Measurements from ENCODE around the gene PSMC1. TPM values are rescaled to one million over a fixed set of nuclear protein-coding genes. Genes with fewer than 3 reads are reported as not detected.

Gene PSMC1
- total RNA-seq, 1 donor from 2014 or later, result 113 TPM

DNA sequence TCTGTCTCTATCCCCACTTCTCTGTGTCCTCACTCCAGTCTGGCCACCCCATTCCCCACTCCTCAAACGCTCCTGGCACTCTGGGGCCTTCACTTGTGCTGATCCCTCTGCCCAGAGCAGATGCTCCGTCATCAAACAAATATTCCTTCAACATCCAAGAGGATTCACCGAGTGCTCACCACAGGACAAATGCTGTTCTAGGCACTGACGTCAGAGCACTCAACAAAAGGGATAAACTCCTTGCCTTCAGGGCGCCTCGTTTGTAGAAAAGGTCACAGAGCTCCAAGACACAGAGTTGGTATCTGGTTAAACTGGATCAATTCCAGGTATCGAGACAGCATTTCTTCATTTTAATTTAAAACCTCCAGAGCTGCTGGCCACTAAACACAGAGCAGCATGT lies 35.3 kb downstream of the PSMC1 start:
- H3K27ac Mint-ChIP-seq (ENCODE audit: unreplicated experiment), result no peak overlapping the region
- peaks cover 5% of the 10 kb centered on the region for H3K36me3 Mint-ChIP-seq (ENCODE audit: unreplicated experiment)
- DNase-seq, result no peak
- H3K4me1 Mint-ChIP-seq (ENCODE audit: low read depth, unreplicated experiment), result peaks cover 17% of the 10 kb centered on the region
- TF ChIP-seq, protein P1, sequence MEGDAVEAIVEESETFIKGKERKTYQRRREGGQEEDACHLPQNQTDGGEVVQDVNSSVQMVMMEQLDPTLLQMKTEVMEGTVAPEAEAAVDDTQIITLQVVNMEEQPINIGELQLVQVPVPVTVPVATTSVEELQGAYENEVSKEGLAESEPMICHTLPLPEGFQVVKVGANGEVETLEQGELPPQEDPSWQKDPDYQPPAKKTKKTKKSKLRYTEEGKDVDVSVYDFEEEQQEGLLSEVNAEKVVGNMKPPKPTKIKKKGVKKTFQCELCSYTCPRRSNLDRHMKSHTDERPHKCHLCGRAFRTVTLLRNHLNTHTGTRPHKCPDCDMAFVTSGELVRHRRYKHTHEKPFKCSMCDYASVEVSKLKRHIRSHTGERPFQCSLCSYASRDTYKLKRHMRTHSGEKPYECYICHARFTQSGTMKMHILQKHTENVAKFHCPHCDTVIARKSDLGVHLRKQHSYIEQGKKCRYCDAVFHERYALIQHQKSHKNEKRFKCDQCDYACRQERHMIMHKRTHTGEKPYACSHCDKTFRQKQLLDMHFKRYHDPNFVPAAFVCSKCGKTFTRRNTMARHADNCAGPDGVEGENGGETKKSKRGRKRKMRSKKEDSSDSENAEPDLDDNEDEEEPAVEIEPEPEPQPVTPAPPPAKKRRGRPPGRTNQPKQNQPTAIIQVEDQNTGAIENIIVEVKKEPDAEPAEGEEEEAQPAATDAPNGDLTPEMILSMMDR (IDR thresholded peaks at IDR 0.05; ENCODE audit: partially characterized antibody, unreplicated experiment), result no peak
- peaks cover 2% of the 10 kb centered on the region for H3K27me3 Mint-ChIP-seq (ENCODE audit: unreplicated experiment)
- peaks cover 2% of the 10 kb centered on the region for H3K9me3 Mint-ChIP-seq (ENCODE audit: unreplicated experiment)
- no peak overlapping the region for H3K4me3 Mint-ChIP-seq (ENCODE audit: unreplicated experiment)

DNA sequence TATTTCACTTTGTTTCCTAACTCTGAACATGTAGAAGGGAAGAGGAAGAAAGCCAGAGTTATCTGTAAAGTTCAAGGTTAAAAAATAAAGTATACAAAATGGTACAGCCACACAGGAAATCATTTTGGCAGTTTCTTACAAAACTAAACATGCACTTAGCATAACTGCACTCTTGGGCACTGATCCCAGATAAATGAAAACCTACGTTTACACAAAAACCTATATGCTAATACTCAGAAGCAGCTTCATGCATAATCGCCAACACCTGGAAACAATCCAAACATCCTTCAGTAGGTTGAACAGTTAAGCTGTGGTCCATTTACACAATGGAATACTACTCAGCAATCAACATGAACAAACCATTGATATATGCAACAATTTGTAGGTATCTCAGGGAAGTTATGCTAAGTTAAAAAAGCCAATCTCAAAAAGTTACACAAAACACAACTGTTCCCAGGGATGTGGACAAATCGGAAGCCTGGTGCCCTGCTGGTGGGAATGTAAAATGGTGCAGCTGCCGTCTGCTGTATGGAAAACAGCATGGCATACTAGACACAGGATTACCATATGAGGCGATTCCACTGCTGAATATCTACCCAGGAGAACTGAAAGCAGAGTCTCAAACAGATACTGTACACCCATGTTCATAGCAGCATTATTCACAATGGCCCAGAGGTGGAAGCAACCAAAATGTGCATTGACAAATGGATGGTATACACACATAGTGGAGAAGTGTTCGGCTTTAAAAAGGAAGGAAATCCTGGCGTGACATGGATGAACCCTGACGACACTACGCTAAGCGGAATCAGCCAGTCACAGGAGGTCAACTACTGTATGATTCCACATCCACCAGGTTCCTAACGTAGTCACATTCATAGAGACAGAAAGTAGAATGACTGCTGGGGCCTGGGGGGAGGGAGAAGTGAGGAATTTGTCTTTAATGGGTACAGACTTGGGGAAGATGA lies 37.7 kb downstream of the PSMC1 start:
- H3K9me3 Mint-ChIP-seq (ENCODE audit: unreplicated experiment), result peaks cover 2% of the 10 kb centered on the region
- no peak overlapping the region for H3K4me3 Mint-ChIP-seq (ENCODE audit: unreplicated experiment)
- H3K4me1 Mint-ChIP-seq (ENCODE audit: low read depth, unreplicated experiment), result peaks cover 10% of the 10 kb centered on the region
- H3K27ac Mint-ChIP-seq (ENCODE audit: unreplicated experiment), result no peak overlapping the region
- TF ChIP-seq, protein P1 (IDR thresholded peaks at IDR 0.05; ENCODE audit: partially characterized antibody, unreplicated experiment), result no peak
- no peak for DNase-seq
- H3K27me3 Mint-ChIP-seq (ENCODE audit: unreplicated experiment), result peaks cover 2% of the 10 kb centered on the region
- H3K36me3 Mint-ChIP-seq (ENCODE audit: unreplicated experiment), result peaks cover 5% of the 10 kb centered on the region

DNA sequence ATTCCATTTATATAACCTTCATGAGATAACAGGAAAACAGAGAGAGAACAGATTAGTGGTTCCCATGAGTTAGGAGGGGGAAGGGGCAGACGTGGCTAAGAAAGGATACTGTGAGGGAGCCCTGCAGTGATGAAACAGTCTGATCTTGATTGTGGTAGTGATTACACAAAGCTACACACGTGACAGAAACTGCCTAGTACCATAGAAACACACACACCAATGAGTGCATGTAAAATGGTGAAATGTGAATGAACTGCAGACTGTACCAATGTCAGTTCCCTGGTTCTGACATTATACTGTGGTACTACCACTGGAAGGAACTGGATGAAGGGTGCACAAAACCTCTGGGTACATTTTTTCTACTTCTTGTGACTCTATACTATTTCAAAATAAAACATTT lies 38.5 kb downstream of the PSMC1 start:
- Mint-ChIP-seq H3K4me3 (ENCODE audit: unreplicated experiment) (no peak overlapping the region), H3K36me3 (ENCODE audit: unreplicated experiment) (peaks cover 5% of the 10 kb centered on the region), H3K9me3 (ENCODE audit: unreplicated experiment) (peaks cover 2% of the 10 kb centered on the region), H3K27me3 (ENCODE audit: unreplicated experiment) (peaks cover 2% of the 10 kb centered on the region), H3K4me1 (ENCODE audit: low read depth, unreplicated experiment) (peaks cover 7% of the 10 kb centered on the region), H3K27ac (ENCODE audit: unreplicated experiment) (no peak overlapping the region)
- DNase-seq, result no peak
- TF ChIP-seq, protein P1 (IDR thresholded peaks at IDR 0.05; ENCODE audit: partially characterized antibody, unreplicated experiment), result no peak

DNA sequence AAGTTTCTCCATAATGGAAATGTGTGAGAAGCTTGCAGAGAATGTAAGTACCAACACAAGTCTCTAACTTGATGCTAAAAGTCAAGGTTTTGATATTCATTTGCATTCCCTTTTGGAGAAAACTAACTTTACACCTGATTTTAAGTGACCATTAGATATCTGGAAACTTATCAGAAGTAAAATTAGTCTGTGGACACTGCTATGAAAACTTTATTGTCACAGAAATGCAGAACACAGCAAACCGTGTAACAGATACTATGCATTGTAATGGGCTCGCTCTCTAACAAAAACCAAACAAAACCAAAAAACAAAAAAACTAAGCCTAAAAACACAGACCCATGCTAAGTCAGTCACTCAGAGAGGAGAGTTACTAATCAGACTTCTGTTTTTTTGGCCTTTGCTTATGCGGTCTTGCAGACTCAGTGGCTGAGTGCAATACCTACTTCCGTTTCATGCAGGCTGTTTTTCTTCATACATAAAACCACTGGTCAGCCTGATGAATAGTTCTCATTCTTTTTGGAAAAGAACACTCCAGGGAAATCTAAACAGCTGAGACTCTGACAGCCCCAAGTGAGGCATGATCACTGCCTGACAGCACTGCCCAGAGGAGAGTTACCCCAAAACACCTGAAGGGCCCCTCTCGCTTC lies 39.6 kb downstream of the PSMC1 start:
- peaks cover 5% of the 10 kb centered on the region for H3K36me3 Mint-ChIP-seq (ENCODE audit: unreplicated experiment)
- TF ChIP-seq, protein P1 (IDR thresholded peaks at IDR 0.05; ENCODE audit: partially characterized antibody, unreplicated experiment), result no peak
- H3K4me3 Mint-ChIP-seq (ENCODE audit: unreplicated experiment), result no peak overlapping the region

DNA sequence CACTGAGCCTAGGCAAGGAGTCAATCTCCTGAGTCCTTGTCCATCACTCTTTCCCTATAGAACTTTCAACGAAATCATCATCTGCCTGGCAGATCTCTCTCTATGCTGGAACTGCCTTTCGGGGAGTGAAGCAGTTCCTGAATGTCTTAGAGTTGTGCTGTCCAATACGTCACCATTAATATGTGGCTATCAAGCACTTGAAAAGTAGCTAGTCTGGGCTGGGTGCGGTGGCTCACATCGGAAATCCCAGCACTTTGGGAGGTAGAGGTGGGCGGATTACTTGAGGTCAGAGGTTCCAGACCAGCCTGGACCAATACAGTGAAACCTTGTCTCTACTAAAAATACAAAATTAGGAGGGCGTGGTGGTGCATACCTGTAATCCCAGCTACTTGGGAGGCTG lies 40.3 kb downstream of the PSMC1 start:
- no peak overlapping the region for H3K4me3 Mint-ChIP-seq (ENCODE audit: unreplicated experiment)
- no peak overlapping the region for H3K27ac Mint-ChIP-seq (ENCODE audit: unreplicated experiment)

More for the DNA sequence above, 39.6 kb downstream of the PSMC1 start:
- Mint-ChIP-seq H3K27ac (ENCODE audit: unreplicated experiment) (no peak overlapping the region), H3K4me1 (ENCODE audit: low read depth, unreplicated experiment) (no peaks in the 10 kb centered on the region), H3K9me3 (ENCODE audit: unreplicated experiment) (peaks cover 2% of the 10 kb centered on the region), H3K27me3 (ENCODE audit: unreplicated experiment) (no peaks in the 10 kb centered on the region)
- no peak for DNase-seq

More for the DNA sequence above, 40.3 kb downstream of the PSMC1 start:
- Mint-ChIP-seq H3K36me3 (ENCODE audit: unreplicated experiment) (peaks cover 5% of the 10 kb centered on the region), H3K27me3 (ENCODE audit: unreplicated experiment) (no peaks in the 10 kb centered on the region), H3K4me1 (ENCODE audit: low read depth, unreplicated experiment) (peaks cover 3% of the 10 kb centered on the region), H3K9me3 (ENCODE audit: unreplicated experiment) (peaks cover 4% of the 10 kb centered on the region)
- DNase-seq, result no peak
- TF ChIP-seq, protein P1 (IDR thresholded peaks at IDR 0.05; ENCODE audit: partially characterized antibody, unreplicated experiment), result no peak

All from glutamatergic neuron (in vitro differentiated cells).